ENCODE measurements around the gene RFTN1.

DNA sequence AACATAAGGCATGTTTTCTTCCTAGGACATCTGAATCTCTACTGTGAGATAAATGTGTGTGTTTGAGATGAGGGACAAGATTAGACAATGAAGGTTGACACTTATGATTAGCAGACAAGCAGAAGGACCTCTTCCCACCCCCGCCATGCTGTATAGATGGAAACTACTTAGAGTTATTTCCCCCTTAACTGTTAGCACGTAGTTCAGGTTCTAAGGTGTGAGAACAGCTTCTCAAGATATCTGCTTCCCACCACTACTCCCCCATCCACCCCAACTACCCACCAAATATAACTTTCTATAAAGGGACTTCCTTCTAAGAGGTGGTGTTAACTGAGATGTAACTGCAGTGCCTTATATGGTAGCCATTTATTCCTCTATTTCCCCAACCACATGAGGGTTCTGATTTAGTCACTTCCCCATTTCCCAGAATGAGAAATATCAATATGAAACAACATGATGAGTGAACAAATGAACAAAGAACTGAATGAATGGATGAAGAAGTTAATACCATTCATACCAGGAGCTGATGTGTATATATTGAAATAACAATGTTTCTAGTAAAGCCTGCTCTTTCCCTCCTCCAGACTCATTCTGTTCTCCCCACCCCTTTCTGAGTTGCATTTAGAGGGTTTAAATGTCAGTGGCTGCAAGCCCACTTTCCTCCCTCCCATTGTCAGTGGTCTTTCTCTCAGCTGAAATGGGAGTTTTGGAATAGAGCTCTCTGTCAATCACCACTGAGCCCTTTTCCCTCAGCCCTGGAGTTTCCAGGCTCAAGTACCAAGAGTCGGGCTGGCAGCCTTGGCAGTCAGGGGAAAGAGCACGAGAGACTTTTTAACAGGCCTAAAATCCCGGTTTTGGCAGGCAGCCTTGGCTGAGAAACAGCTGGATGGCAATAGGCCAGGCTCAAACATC is 7.7 kb upstream of the RFTN1 start:
- TF ChIP-seq, protein P1, sequence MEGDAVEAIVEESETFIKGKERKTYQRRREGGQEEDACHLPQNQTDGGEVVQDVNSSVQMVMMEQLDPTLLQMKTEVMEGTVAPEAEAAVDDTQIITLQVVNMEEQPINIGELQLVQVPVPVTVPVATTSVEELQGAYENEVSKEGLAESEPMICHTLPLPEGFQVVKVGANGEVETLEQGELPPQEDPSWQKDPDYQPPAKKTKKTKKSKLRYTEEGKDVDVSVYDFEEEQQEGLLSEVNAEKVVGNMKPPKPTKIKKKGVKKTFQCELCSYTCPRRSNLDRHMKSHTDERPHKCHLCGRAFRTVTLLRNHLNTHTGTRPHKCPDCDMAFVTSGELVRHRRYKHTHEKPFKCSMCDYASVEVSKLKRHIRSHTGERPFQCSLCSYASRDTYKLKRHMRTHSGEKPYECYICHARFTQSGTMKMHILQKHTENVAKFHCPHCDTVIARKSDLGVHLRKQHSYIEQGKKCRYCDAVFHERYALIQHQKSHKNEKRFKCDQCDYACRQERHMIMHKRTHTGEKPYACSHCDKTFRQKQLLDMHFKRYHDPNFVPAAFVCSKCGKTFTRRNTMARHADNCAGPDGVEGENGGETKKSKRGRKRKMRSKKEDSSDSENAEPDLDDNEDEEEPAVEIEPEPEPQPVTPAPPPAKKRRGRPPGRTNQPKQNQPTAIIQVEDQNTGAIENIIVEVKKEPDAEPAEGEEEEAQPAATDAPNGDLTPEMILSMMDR (IDR thresholded peaks at IDR 0.05; ENCODE audit: low read depth, low read length, missing input control) = no peak
- TF ChIP-seq RAD21 (IDR thresholded peaks at IDR 0.05) = no peak

Data from liver (tissue), 3 donors.